ENCODE measurements around the gene CNBD2.
"Not testable (repeated sequence)": the region's sequence is repeated elsewhere in the genome, so short reads cannot be mapped to it uniquely, and the experiment has no call there.

Gene CNBD2

GRCh38 chr20:36036688-36037087 lies 68.3 kb downstream of the CNBD2 start:
- TF ChIP-seq POLR2AphosphoS5 (IDR thresholded peaks at IDR 0.05; ENCODE audit: low read depth, low read length): no peak
- TF ChIP-seq POLR2A (IDR thresholded peaks at IDR 0.05; ENCODE audit: low read depth, low read length): no peak
- no peak for TF ChIP-seq SPI1 (IDR thresholded peaks at IDR 0.05; ENCODE audit: low read depth, low read length)
- no peak for TF ChIP-seq TAF1 (IDR thresholded peaks at IDR 0.05; ENCODE audit: low read depth, low read length)
- TF ChIP-seq PAX5 (IDR thresholded peaks at IDR 0.05; ENCODE audit: insufficient read depth, low read length, severe bottlenecking): no peak
- no peak for TF ChIP-seq POU2F2 (IDR thresholded peaks at IDR 0.05; ENCODE audit: low read depth, low read length)
- DNase-seq (ENCODE audit: insufficient read length, low spot score) (no peak), FAIRE-seq (no peak)

- TF ChIP-seq SPI1 (IDR thresholded peaks at IDR 0.05; ENCODE audit: low read depth, low read length) (peak; percentile 94), POU2F2 (IDR thresholded peaks at IDR 0.05; ENCODE audit: low read depth, low read length) (no peak)
- DNase-seq (ENCODE audit: insufficient read length, low spot score) (no peak), FAIRE-seq (no peak)
Measured at GRCh38 chr20:36040571-36040970, 72.2 kb downstream of the CNBD2 start.

GRCh38 chr20:36043441-36043840 lies 75.1 kb downstream of the CNBD2 start:
- DNase-seq (ENCODE audit: insufficient read length, low spot score) (no peak), FAIRE-seq (no peak)
- TF ChIP-seq POLR2A (IDR thresholded peaks at IDR 0.05; ENCODE audit: low read depth, low read length): no peak
- TF ChIP-seq SPI1 (IDR thresholded peaks at IDR 0.05; ENCODE audit: low read depth, low read length): no peak
- no peak for TF ChIP-seq POLR2AphosphoS5 (IDR thresholded peaks at IDR 0.05; ENCODE audit: low read depth, low read length)
- no peak for TF ChIP-seq TAF1 (IDR thresholded peaks at IDR 0.05; ENCODE audit: low read depth, low read length)
- no peak for TF ChIP-seq PAX5 (IDR thresholded peaks at IDR 0.05; ENCODE audit: insufficient read depth, low read length, severe bottlenecking)
- no peak for TF ChIP-seq POU2F2 (IDR thresholded peaks at IDR 0.05; ENCODE audit: low read depth, low read length)

- FAIRE-seq (no peak), DNase-seq (ENCODE audit: insufficient read length, low spot score) (no peak)
- TF ChIP-seq POU2F2 (IDR thresholded peaks at IDR 0.05; ENCODE audit: low read depth, low read length) (no peak), POLR2A (IDR thresholded peaks at IDR 0.05; ENCODE audit: low read depth, low read length) (no peak), POLR2AphosphoS5 (IDR thresholded peaks at IDR 0.05; ENCODE audit: low read depth, low read length) (no peak)
Measured at GRCh38 chr20:36043892-36044515, 75.6 kb downstream of the CNBD2 start.

GRCh38 chr20:36045373-36045714 lies 77.0 kb downstream of the CNBD2 start:
- DNase-seq (ENCODE audit: insufficient read length, low spot score) (no peak), FAIRE-seq (no peak)
- TF ChIP-seq POU2F2 (IDR thresholded peaks at IDR 0.05; ENCODE audit: low read depth, low read length) (no peak), TAF1 (IDR thresholded peaks at IDR 0.05; ENCODE audit: low read depth, low read length) (no peak), SPI1 (IDR thresholded peaks at IDR 0.05; ENCODE audit: low read depth, low read length) (no peak), POLR2A (IDR thresholded peaks at IDR 0.05; ENCODE audit: low read depth, low read length) (no peak), POLR2AphosphoS5 (IDR thresholded peaks at IDR 0.05; ENCODE audit: low read depth, low read length) (no peak), PAX5 (IDR thresholded peaks at IDR 0.05; ENCODE audit: insufficient read depth, low read length, severe bottlenecking) (no peak)

GRCh38 chr20:36046073-36046798 lies 77.8 kb downstream of the CNBD2 start:
- FAIRE-seq; DNase-seq (ENCODE audit: insufficient read length, low spot score): not testable (repeated sequence)

- FAIRE-seq; DNase-seq (ENCODE audit: insufficient read length, low spot score): not testable (repeated sequence)
Measured at GRCh38 chr20:36049408-36049807, 81.0 kb downstream of the CNBD2 start.

- peak; percentile 87 for DNase-seq (ENCODE audit: insufficient read length, low spot score)
- TF ChIP-seq POLR2AphosphoS5 (IDR thresholded peaks at IDR 0.05; ENCODE audit: low read depth, low read length) (peak; percentile 97), POU2F2 (IDR thresholded peaks at IDR 0.05; ENCODE audit: low read depth, low read length) (peak; percentile 88), SPI1 (IDR thresholded peaks at IDR 0.05; ENCODE audit: low read depth, low read length) (no peak), POLR2A (IDR thresholded peaks at IDR 0.05; ENCODE audit: low read depth, low read length) (peak; percentile 98), PAX5 (IDR thresholded peaks at IDR 0.05; ENCODE audit: insufficient read depth, low read length, severe bottlenecking) (peak; percentile 70), TAF1 (IDR thresholded peaks at IDR 0.05; ENCODE audit: low read depth, low read length) (peak; percentile 98)
- FAIRE-seq: peak; percentile 78
Measured at GRCh38 chr20:36050436-36051317, 82.3 kb downstream of the CNBD2 start.

- no peak for TF ChIP-seq SPI1 (IDR thresholded peaks at IDR 0.05; ENCODE audit: low read depth, low read length)
- TF ChIP-seq POLR2A (IDR thresholded peaks at IDR 0.05; ENCODE audit: low read depth, low read length): no peak
- TF ChIP-seq POU2F2 (IDR thresholded peaks at IDR 0.05; ENCODE audit: low read depth, low read length): no peak
- TF ChIP-seq PAX5 (IDR thresholded peaks at IDR 0.05; ENCODE audit: insufficient read depth, low read length, severe bottlenecking): no peak
- TF ChIP-seq TAF1 (IDR thresholded peaks at IDR 0.05; ENCODE audit: low read depth, low read length): no peak
- TF ChIP-seq POLR2AphosphoS5 (IDR thresholded peaks at IDR 0.05; ENCODE audit: low read depth, low read length): no peak
- no peak for DNase-seq (ENCODE audit: insufficient read length, low spot score)
- no peak for FAIRE-seq
Measured at GRCh38 chr20:36051318-36052116, 83.1 kb downstream of the CNBD2 start.

All from GM12891 (cell line).